WI38 (cell line): ENCODE data around the gene LMNB1.
"Not testable (repeated sequence)": the region's sequence is repeated elsewhere in the genome, so short reads cannot be mapped to it uniquely, and the experiment has no call there.

Source experiments
- H3K4me3 ChIP-seq: 2 replicates; pipeline ENCODE4 v1.5.1; 2011; ENCODE audit warnings: low read depth, mild to moderate bottlenecking, control low read depth, low read length
- CTCF ChIP-seq: IDR thresholded peaks from 2 replicates; pipeline ENCODE4 v1.5.1; 2012; ENCODE audit warnings: low read depth, mild to moderate bottlenecking, control low read depth, low read length

LMNB1 gene

GRCh38 chr5:126847826-126848251, 70.9 kb downstream of the LMNB1 start:
- TF ChIP-seq CTCF, result no peak

DNA sequence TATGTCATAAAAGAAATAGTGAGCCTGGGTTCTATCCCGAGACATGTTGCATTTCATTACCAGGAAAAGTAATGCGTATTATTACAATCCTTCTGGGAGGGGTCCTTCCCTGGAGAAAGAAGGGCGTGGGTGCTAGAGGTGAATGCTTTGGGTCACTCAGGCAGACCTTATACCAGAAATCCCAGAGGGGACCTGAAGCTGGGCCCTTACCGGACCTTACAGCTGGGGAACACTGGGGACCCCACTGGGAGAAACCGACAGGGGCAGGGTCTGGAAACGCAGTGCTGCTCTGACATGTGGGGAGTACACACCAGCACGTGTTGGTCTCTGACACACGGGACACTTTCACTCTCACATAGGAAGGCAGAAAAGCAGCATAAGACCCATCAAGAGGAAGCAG, 71.3 kb downstream of the LMNB1 start:
- no peak overlapping the region for H3K4me3 ChIP-seq
- TF ChIP-seq CTCF, result no peak

More at GRCh38 chr5:126847826-126848251, 70.9 kb downstream of the LMNB1 start:
- H3K4me3 ChIP-seq, result no peak overlapping the region

DNA sequence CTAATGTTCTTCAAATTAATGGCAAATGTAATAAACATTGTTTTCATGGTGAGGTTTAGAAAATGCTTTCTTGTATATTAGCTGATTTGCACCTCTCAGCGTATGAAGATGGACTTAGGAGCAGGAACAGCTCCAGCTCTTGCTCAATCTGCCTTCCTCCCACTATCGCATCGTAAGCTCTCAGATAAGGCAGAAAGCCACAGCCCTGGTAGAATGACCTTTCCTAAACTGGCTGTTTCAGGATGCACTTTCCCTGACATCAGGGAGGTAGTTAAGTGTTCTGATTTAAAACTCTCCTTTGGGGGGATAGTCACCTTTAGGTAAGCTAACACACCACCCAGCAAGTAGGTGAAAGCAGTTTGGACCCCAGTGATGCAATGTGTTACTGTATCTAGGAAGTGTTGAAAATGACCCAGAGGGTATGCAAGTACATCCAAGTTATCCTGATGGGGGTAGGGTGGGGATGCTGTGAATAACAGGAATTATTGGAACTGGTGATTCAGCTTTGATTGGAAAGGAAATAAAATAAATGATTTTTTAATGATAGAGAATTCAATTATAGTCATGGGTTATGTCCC, 72.3 kb downstream of the LMNB1 start:
- H3K4me3 ChIP-seq, result no peak overlapping the region
- TF ChIP-seq CTCF, result no peak

GRCh38 chr5:126851501-126852011, 74.6 kb downstream of the LMNB1 start:
- H3K4me3 ChIP-seq, result no peak overlapping the region
- TF ChIP-seq CTCF, result no peak

DNA sequence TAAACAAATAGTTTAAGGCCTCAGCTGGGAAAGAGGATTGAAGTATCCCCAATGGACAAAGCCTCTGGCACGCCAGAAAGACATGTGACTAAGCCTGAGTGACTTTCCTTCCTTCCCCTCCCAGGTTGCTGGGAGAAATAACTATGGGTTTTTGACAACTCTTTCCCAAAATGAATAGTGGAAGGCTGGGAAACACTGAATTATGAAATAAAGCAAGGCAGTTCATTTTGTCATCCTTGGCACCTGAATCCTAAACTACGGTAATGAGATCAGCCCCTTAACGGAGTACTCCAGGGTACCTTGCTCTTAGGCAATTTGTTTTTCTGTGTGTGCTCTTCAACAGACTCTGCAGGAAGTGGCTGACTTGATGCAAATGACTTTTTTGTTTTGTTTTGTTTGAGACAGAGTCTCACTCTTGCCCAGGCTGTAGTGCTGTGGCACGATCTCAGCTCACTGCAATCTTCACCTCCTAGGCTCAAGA, 75.2 kb downstream of the LMNB1 start:
- TF ChIP-seq CTCF, result no peak

GRCh38 chr5:126852841-126853271, 75.9 kb downstream of the LMNB1 start:
- no peak for TF ChIP-seq CTCF
- H3K4me3 ChIP-seq, result no peak overlapping the region

More for the DNA sequence above, 75.2 kb downstream of the LMNB1 start:
- no peak overlapping the region for H3K4me3 ChIP-seq

DNA sequence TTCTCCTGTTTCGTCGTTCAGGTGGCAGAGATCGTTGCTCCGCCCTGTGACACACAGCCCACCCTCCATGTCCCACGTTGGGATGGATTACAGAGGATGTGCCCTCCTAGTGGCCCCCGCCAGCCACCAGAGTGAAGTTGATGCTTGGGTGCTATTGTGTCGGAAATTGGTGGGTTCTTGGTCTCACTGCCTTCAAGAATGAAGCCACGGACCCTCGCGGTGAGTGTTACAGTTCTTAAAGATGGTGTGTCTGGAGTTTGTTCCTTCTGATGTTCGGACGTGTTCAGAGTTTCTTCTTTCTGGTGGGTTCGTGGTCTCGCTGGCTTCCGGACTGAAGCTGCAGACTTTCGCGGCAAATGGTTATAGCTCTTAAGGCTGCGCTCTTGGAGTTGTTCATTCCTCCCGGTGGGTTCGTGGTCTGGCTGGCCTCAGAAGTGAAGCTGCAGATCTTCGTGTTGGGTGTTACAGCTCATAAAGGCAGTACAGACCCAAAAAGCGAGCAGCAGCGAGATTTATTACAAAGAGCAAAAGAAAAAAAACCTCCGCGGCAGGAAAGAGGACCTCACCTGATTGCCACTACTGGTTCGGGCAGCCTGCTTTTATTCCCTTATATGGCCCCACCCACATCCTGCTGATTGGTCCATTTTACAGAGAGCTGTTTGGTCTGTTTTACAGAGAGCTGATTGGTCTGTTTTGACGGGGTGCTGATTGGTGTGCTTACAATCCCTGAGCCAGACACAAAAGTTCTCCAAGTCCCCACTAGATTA, 76.8 kb downstream of the LMNB1 start:
- H3K4me3 ChIP-seq, result not testable (repeated sequence)
